Endothelial cell of umbilical vein (primary cell): ENCODE results near the gene TP53AIP1. TPM values are rescaled to one million over a fixed set of nuclear protein-coding genes. Genes with fewer than 3 reads are reported as not detected.

Experiments used
- BruUV-seq: library from RNA; stranded (reverse); fragments of 400-500 nt; replicated peaks from 2 replicates; lab custom pipeline; 2021; lab: Mats Ljungman, UMichigan
- CTCF ChIA-PET: fragments of 300-600, 350-600 bp; sonication (Branson Sonifier 250); formaldehyde crosslinking; loops from one replicate; lab custom pipeline; 2021; ENCODE audit warnings: antibody characterized with exemption, inconsistent platforms; lab: Charles Lee
- POLR2A ChIA-PET: fragments of 300-600, 350-600 bp; sonication (Branson Sonifier 250); formaldehyde crosslinking; loops from one replicate; lab custom pipeline; 2021; ENCODE audit warnings: antibody characterized with exemption, inconsistent platforms; lab: Charles Lee
- DNase-seq: peaks from one replicate; pipeline ENCODE4 v3.0.0-alpha.2; 2011; ENCODE audit warnings: low read depth, low spot score
- FAIRE-seq: peaks from 2 replicates; lab custom pipeline; 2011; peaks lifted over from hg19 to GRCh38; lab: Jason Lieb, UNC
- H2AFZ ChIP-seq: 2 replicates; pipeline ENCODE4 v1.6.0; 2012; ENCODE audit warnings: low read depth, low read length, control low read depth, inconsistent platforms
- H3K27ac ChIP-seq: 2 replicates; pipeline ENCODE4 v1.5.1; 2011; ENCODE audit warnings: low read depth, mild to moderate bottlenecking, control low read depth, low read length, moderate library complexity; ENCODE audit not compliant: insufficient read depth
- H3K27me3 ChIP-seq, 2 experiments: 2 replicates each; pipeline versions ENCODE4 v1.6.0 to v1.6.1; 2011; ENCODE audit warnings: low read length in 2 of 2, mixed read lengths in 1 of 2; ENCODE audit not compliant: control insufficient read depth in 2 of 2, insufficient read depth in 2 of 2
- H3K36me3 ChIP-seq, 2 experiments: 2 replicates in 1 of 2; 3 replicates in 1 of 2; pipeline ENCODE4 v1.5.1; 2011; ENCODE audit warnings: low read length in 2 of 2, mild to moderate bottlenecking in 1 of 2, moderate library complexity in 1 of 2; ENCODE audit not compliant: control insufficient read depth in 2 of 2, insufficient read depth in 2 of 2; ENCODE audit errors: extremely low read depth in 1 of 2
- H3K4me1 ChIP-seq: 3 replicates; pipeline ENCODE4 v1.5.1; 2011; ENCODE audit warnings: mild to moderate bottlenecking, low read length; ENCODE audit not compliant: control insufficient read depth, insufficient read depth; ENCODE audit errors: extremely low read depth
- H3K4me2 ChIP-seq: 2 replicates; pipeline ENCODE4 v1.6.1; 2011; ENCODE audit warnings: low read length, control low read depth, mixed read lengths; ENCODE audit not compliant: insufficient read depth
- H3K4me3 ChIP-seq, 3 experiments: fragments of 200-600 bp in 1 of 3; sonication (generic), shearing (Covaris generic) in 1 of 3; replicated peaks in 1 of 3; 2 replicates each; pipeline ENCODE4 v1.5.1; 2011 to 2016; ENCODE audit warnings: control low read depth in 3 of 3, low read length in 3 of 3, mild to moderate bottlenecking in 2 of 3, inconsistent platforms in 1 of 3, low read depth in 1 of 3, moderate library complexity in 1 of 3; ENCODE audit not compliant: insufficient read depth in 1 of 3
- H3K79me2 ChIP-seq: 2 replicates; pipeline ENCODE4 v1.6.0; 2012; ENCODE audit warnings: low read length, inconsistent platforms; ENCODE audit not compliant: control insufficient read depth, insufficient read depth
- H3K9ac ChIP-seq: replicated peaks from 2 replicates; pipeline ENCODE3; 2011; ENCODE audit warnings: low read length, control low read depth; ENCODE audit not compliant: insufficient read depth; ENCODE audit errors: extremely low read depth
- H3K9me1 ChIP-seq: replicated peaks from 3 replicates; pipeline ENCODE4 v1.6.0; 2011; ENCODE audit warnings: mild to moderate bottlenecking, low read length; ENCODE audit not compliant: control insufficient read depth, insufficient read depth; ENCODE audit errors: extremely low read depth
- H3K9me3 ChIP-seq: replicated peaks from 2 replicates; pipeline ENCODE4 v1.5.1; 2012; ENCODE audit warnings: low read length, inconsistent platforms; ENCODE audit not compliant: control insufficient read depth, insufficient read depth
- H4K20me1 ChIP-seq: replicated peaks from 2 replicates; pipeline ENCODE3; 2011; ENCODE audit warnings: mild to moderate bottlenecking, low read length; ENCODE audit not compliant: control insufficient read depth, insufficient read depth; ENCODE audit errors: extremely low read depth
- CTCF ChIP-seq, 2 donors: IDR thresholded peaks; 1 replicate in 1 of 2; 2 replicates in 1 of 2; pipeline ENCODE4 v1.5.1; 2011; ENCODE audit warnings: low read length in 2 of 2, mild to moderate bottlenecking in 2 of 2, moderate library complexity in 2 of 2, control low read depth in 1 of 2, inconsistent platforms in 1 of 2, low read depth in 1 of 2; ENCODE audit not compliant: insufficient read depth in 1 of 2; ENCODE audit errors: extremely low read depth in 1 of 2
- GATA2 ChIP-seq: IDR thresholded peaks from 2 replicates; pipeline ENCODE4 v1.7.0; 2011; ENCODE audit warnings: low read depth, mild to moderate bottlenecking, moderate library complexity, mixed read lengths, low read length; ENCODE audit not compliant: insufficient read length, insufficient read depth
- MYC ChIP-seq: IDR thresholded peaks from one replicate; pipeline ENCODE4 v1.6.1; 2011; ENCODE audit warnings: mild to moderate bottlenecking, low read depth, low read length
- POLR2A ChIP-seq: IDR thresholded peaks from 2 replicates; pipeline ENCODE4 v1.6.1; 2012; ENCODE audit warnings: low read depth, mild to moderate bottlenecking, control low read depth, low read length
- dilution Hi-C: fragments of 300-500 bp; cut with MboI; formaldehyde crosslinking; loops from one replicate; pipeline ENCODE4 v1.15.0; 2019; ENCODE audit warnings: low sequenced_read_pairs; ENCODE audit not compliant: extremely low pct_ligation_motif_present
- intact Hi-C: fragments of 100-400 bp; cut with micrococcal nuclease; formaldehyde crosslinking; loops from one replicate; pipeline ENCODE4 v1.10.0; 2022
- polyA plus RNA-seq, 4 experiments: library from polyadenylated mRNA; depleted of rRNA in 3 of 4; stranded (reverse) in 3 of 4; unstranded in 1 of 4; fragments of >200 nt; gene quantifications; 2 replicates each; pipeline versions ENCODE4 v1.2.1 to v1.2.3, GENCODE V29; 2011 to 2012; ENCODE audit warnings: missing spikeins in 1 of 4
- total RNA-seq: library from RNA; stranded (reverse); gene quantifications from 2 replicates; pipeline ENCODE4 v1.2.3, GENCODE V29; 2021

Gene TP53AIP1
- total and polyA plus RNA-seq, 2 donors (not counting 3 experiments of a cell fraction or from before 2014, with no cell fraction given), result not detected

DNA sequence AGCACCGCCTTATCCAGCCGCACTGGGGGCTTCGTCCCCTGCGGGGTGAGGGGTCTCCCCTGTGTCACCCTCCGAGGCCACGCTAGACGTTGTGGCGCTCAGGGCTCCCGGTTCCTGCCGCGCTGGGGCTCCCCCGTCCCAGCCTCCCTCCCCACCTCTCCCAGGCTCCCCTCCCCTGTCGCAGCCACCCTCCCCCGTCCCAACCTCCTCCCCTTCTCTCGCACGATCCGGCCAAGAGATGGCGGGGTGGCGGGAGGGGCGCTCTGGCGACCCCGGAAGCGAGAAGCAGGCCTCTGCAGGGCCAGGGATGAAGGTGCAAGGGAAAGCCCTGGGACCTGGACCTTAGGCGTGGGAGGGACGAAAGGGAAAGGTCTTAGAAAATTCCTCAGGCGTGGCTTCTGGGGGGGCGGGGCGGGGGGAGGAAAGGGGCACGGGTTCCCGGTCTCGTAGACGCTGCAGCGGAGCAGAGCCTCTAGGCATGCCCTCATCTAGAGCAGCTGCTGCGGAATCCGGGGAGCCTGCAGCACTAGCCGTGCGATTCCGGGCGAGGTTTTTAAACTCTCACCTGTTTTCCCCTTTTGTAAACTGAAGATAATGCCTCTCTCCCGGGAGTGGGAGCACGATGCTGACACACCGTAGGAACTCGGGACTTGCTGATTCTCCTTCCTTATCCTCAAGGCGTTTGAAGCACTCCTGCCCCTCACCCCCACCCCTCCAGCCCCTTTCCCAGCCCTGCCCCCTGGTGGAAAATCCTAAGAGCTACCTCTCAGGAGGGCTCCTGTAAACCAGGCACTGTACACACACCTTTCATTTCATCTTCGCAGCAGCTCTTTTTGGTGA, 37.1 kb downstream of the TP53AIP1 start:
- TF ChIP-seq CTCF (IDR thresholded peaks at IDR 0.05; ENCODE audit: extremely low read depth in 1 of 2, insufficient read depth in 1 of 2, low read depth in 1 of 2, low read length in 2 of 2), result peak; percentile 19 to 41
- TF ChIP-seq GATA2, result no peak
- TF ChIP-seq POLR2A, result no peak
- no peak for TF ChIP-seq MYC
- intact Hi-C loops, result loop anchor here (1.0 kb wide), 1 partner anchor 15 kb away; no protein-coding TSS in a partner anchor
- H2AFZ ChIP-seq, result peak overlapping the region; percentile 66
- ChIA-PET CTCF (interaction anchor here (0.5 to 10.7 kb wide), 12 partner anchors 9 to 748 kb away, joined by 3 to 141 read pairs (median 4); partner anchors contain the start of gene KCNJ5), POLR2A (no interaction called here)
- H3K9ac ChIP-seq, result no peak overlapping the region
- no peaks in the 10 kb centered on the region for H3K9me1 ChIP-seq
- no peak for FAIRE-seq
- DNase-seq, result no peak
- peaks cover 17% of the 10 kb centered on the region for H3K4me1 ChIP-seq
- peak overlapping the region in 1 of 3 experiments; percentile 40 for H3K4me3 ChIP-seq
- H3K27ac ChIP-seq, result no peak overlapping the region
- H3K27me3 ChIP-seq, result peaks cover 22 to 23% of the 10 kb centered on the region in 2 experiments
- H3K79me2 ChIP-seq, result no peaks in the 10 kb centered on the region
- no TSS peak for BruUV-seq
- H3K9me3 ChIP-seq, result no peaks in the 10 kb centered on the region
- dilution Hi-C loops, result no loop called here
- H3K36me3 ChIP-seq, result no peaks in the 10 kb centered on the region
- peak overlapping the region; percentile 44 for H3K4me2 ChIP-seq
- no peaks in the 10 kb centered on the region for H4K20me1 ChIP-seq
